PC-9 (cell line): Measurements from ENCODE around the gene TMEM98. TPM values are rescaled to one million over a fixed set of nuclear protein-coding genes. Genes with fewer than 3 reads are reported as not detected.
A peak's percentile ranks its signal among the peaks of the same experiment; 100 is the strongest.

Experiments used
- Bru-seq: library from RNA; stranded (reverse); fragments of 400-500 nt; gene quantifications from one replicate; lab custom pipeline; 2021; lab: Mats Ljungman, UMichigan
- BruChase-seq, 2 experiments: library from RNA; stranded (reverse); fragments of 400-500 nt; gene quantifications; one replicate each; lab custom pipeline; 2021; lab: Mats Ljungman, UMichigan
- BruUV-seq: library from RNA; stranded (reverse); fragments of 400-500 nt; replicated peaks from 2 replicates; lab custom pipeline; 2021; lab: Mats Ljungman, UMichigan
- CTCF ChIA-PET: fragments of 300-600 bp; sonication (Branson Sonifier 250); formaldehyde crosslinking; loops from one replicate; lab custom pipeline; 2022; ENCODE audit warnings: antibody characterized with exemption; lab: Charles Lee
- POLR2A ChIA-PET: fragments of 300-600 bp; sonication (Branson Sonifier 250); formaldehyde crosslinking; loops from one replicate; lab custom pipeline; 2022; ENCODE audit warnings: antibody characterized with exemption; ENCODE audit not compliant: unreplicated experiment; lab: Charles Lee
- DNase-seq, 2 experiments: peaks; one replicate each; pipeline versions ENCODE4 v3.0.0 to v3.0.0-alpha.2; 2015 to 2022; ENCODE audit warnings: mixed read lengths in 1 of 2
- H2AFZ ChIP-seq: fragments of 200-600 bp; sonication (generic); 2 replicates; pipeline ENCODE4 v1.8.1; 2017; ENCODE audit warnings: antibody characterized with exemption
- H3F3A ChIP-seq: fragments of 200-600 bp; sonication (generic); 2 replicates; pipeline ENCODE4 v1.8.1; 2017; ENCODE audit warnings: antibody characterized with exemption, mild to moderate bottlenecking, low read depth; ENCODE audit not compliant: insufficient read depth
- H3K27ac ChIP-seq: fragments of 200-600 bp; sonication (generic); 2 replicates; pipeline ENCODE4 v1.6.1; 2016; ENCODE audit warnings: mixed run types
- H3K27me3 ChIP-seq: fragments of 200-600 bp; sonication (generic); 2 replicates; pipeline ENCODE4 v1.6.1; 2016; ENCODE audit warnings: low read depth, mixed run types; ENCODE audit not compliant: insufficient read depth
- H3K36me3 ChIP-seq: fragments of 200-600 bp; sonication (generic); 2 replicates; pipeline ENCODE4 v1.6.1; 2016; ENCODE audit warnings: low read depth, mixed run types
- H3K4me1 ChIP-seq: fragments of 200-600 bp; sonication (generic); replicated peaks from 2 replicates; pipeline ENCODE4 v1.6.1; 2016; ENCODE audit warnings: mixed run types; ENCODE audit not compliant: insufficient read depth
- H3K4me2 ChIP-seq: fragments of 200-600 bp; sonication (generic); 2 replicates; pipeline ENCODE4 v1.6.1; 2017; ENCODE audit warnings: mixed run types
- H3K4me3 ChIP-seq: fragments of 200-600 bp; sonication (generic); 2 replicates; pipeline ENCODE4 v1.6.1; 2016; ENCODE audit warnings: mixed run types
- H3K79me2 ChIP-seq: fragments of 200-600 bp; sonication (generic); 2 replicates; pipeline ENCODE4 v1.6.1; 2017; ENCODE audit warnings: low read depth, mixed run types
- H3K9me2 ChIP-seq: fragments of 200-600 bp; sonication (generic); 2 replicates; pipeline ENCODE4 v1.8.1; 2017; ENCODE audit warnings: mild to moderate bottlenecking; ENCODE audit not compliant: insufficient read depth
- H3K9me3 ChIP-seq: fragments of 200-600 bp; sonication (generic); 2 replicates; pipeline ENCODE4 v1.8.1; 2016; ENCODE audit warnings: low read depth; ENCODE audit not compliant: insufficient read depth
- H4K20me1 ChIP-seq: fragments of 200-600 bp; sonication (generic); 2 replicates; pipeline ENCODE4 v1.8.1; 2017; ENCODE audit not compliant: insufficient read depth
- CTCF ChIP-seq: fragments of 200-600 bp; sonication (generic); conservative IDR thresholded peaks from 2 replicates; pipeline ENCODE4 v1.6.1; 2017; ENCODE audit warnings: mixed run types, antibody characterized with exemption, mild to moderate bottlenecking, moderate library complexity
- EZH2 ChIP-seq: fragments of 200-600 bp; sonication (generic); IDR thresholded peaks from 2 replicates; pipeline ENCODE4 v1.8.0; 2017; ENCODE audit warnings: antibody characterized with exemption, low read depth
- intact Hi-C: fragments of 100-400 bp; cut with micrococcal nuclease; formaldehyde crosslinking; loops from one replicate; pipeline ENCODE4 v1.10.0; 2022; ENCODE audit not compliant: unreplicated experiment
- long read RNA-seq: library from polyadenylated mRNA; stranded (forward); transcript quantifications from one replicate; pipeline ENCODE4 v2.0.0, GENCODE V29; 2022
- total RNA-seq: library from RNA; stranded (reverse); gene quantifications from 2 replicates; pipeline ENCODE4 v1.2.3, GENCODE V29; 2021

TMEM98 gene
- not detected in 2 replicates for total RNA-seq
- not detected for Bru-seq, nascent RNA
- BruChase-seq, experiment 1, labeled RNA remaining after a 2-hour chase, result not detected
- percentile 8 among the genes with signal in this experiment for BruChase-seq, experiment 2, labeled RNA remaining after a 6-hour chase
- long read RNA-seq, result 0 reads

- Histone ChIP-seq H3K4me2 (no peak within 1 kb of the TSS), H3K27ac (no peak within 1 kb of the TSS), H3K36me3 (no peaks in the 10 kb centered on the region), H3K9me2 (no peaks in the 10 kb centered on the region), H3K27me3 (peaks cover 59% of the 10 kb centered on the region), H3K9me3 (no peaks in the 10 kb centered on the region), H4K20me1 (no peaks in the 10 kb centered on the region), H3F3A (no peaks in the 10 kb centered on the region), H2AFZ (no peak within 1 kb of the TSS), H3K4me1 (no peaks in the 10 kb centered on the region), H3K4me3 (no peak within 1 kb of the TSS), H3K79me2 (no peaks in the 10 kb centered on the region)
- ChIA-PET POLR2A (no interaction called here), CTCF (no interaction called here)
- no peak for DNase-seq
- no TSS peak for BruUV-seq
- intact Hi-C loops, result no loop called here
- TF ChIP-seq EZH2 (peak; percentile 77; the same call in 1 of the 2 replicates), CTCF (no peak)
Observed at GRCh38 chr17:32927724-32928585, at the start of gene TMEM98. TMEM98 (plus strand) TSS chr17:32928153; CDS start chr17:32931529, 3,376 bp downstream.

GRCh38 chr17:32878211-32878610, 49.7 kb upstream of the TMEM98 start:
- no peak overlapping the region for H3K4me2 ChIP-seq
- no peak for DNase-seq
- POLR2A ChIA-PET, result no interaction called here

More at GRCh38 chr17:32878211-32878610, 49.7 kb upstream of the TMEM98 start:
- TSS peak; percentile 39 for BruUV-seq
- H4K20me1 ChIP-seq, result no peaks in the 10 kb centered on the region
- no peak overlapping the region for H2AFZ ChIP-seq
- H3F3A ChIP-seq, result peaks cover 5% of the 10 kb centered on the region; the same call in 1 of the 2 replicates
- intact Hi-C loops, result loop anchor here (10.0 kb wide), 2 partner anchors 53 to 433 kb away; partner anchors contain the start of gene PSMD11
- no peaks in the 10 kb centered on the region for H3K36me3 ChIP-seq
- H3K27me3 ChIP-seq, result no peaks in the 10 kb centered on the region
- H3K9me3 ChIP-seq, result no peaks in the 10 kb centered on the region
- no peaks in the 10 kb centered on the region for H3K9me2 ChIP-seq
- H3K4me3 ChIP-seq, result no peak overlapping the region
- no peak for TF ChIP-seq EZH2
- TF ChIP-seq CTCF, result no peak
- H3K79me2 ChIP-seq, result 0 out of 2 replicates have a peak, but pooled peaks cover 10% of the 10 kb centered on the region
- H3K4me1 ChIP-seq, result peaks cover 14% of the 10 kb centered on the region
- H3K27ac ChIP-seq, result no peak overlapping the region
- CTCF ChIA-PET, result interaction anchor here (1.5 to 3.0 kb wide), 4 partner anchors 24 to 95 kb away, joined by 5 to 40 read pairs (median 9); no protein-coding TSS in a partner anchor
